Measurements from ENCODE around the gene IRF7. TPM values are rescaled to one million over a fixed set of nuclear protein-coding genes. Genes with fewer than 3 reads are reported as not detected.

The IRF7 gene
- total and polyA plus RNA-seq, 4 donors: 15.7 to 62.4 (median 37.0) TPM

DNA sequence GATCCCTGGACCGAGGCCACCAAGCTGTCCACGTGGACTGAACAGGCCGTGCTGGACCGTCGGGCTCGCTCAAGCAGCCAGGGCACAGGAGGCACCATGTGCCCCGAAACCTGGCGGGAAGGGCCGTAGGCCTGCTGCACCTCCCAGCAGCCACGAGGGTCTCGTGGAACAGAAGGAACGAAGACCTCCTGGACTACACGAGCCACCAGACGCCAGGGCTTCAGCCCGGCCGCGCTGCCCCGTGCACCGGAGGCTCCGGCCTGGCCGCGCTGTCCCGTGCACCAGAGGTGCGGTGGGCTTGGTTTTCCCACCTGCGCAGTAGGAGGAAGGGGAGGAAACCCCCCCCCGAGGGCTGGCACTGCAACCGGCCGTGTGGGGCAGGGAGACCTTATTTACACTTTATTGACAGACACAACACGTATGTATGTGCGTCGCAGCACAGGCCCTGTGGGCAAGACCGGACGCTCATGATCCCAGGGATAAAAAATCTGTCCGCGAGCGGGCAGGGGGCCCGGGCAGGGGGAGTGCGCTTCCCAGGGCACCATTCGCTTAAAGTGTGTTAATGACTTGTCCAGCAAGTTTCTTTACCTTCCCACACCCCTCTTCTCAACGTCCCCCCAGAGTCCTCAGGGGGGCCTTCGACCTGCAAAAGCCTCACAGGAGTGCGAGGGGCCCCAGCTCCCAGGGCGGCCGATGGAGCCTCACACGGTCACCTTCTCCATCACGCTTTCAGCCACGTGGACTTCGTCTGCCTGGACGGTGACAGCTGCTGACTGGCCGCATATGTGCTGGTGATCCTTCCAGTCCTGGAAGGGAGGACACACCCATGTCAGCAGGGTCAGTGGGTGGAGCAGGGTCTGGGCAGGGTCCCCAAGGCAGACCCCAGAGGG, 28.3 kb upstream of the IRF7 start:
- Histone ChIP-seq H3K4me3 (ENCODE audit: low read depth in 1 of 3, low read length in 3 of 3) (no peak overlapping the region), H3K9me3 (ENCODE audit: control insufficient read depth in 4 of 4, low read length in 3 of 4) (no peaks in the 10 kb centered on the region), H3K36me3 (ENCODE audit: control insufficient read depth in 4 of 4, insufficient read depth in 3 of 4, low read depth in 1 of 4, low read length in 3 of 4) (peaks cover 0 to 8% (median 2%) of the 10 kb centered on the region in 4 donors), H3K27ac (ENCODE audit: low read depth in 1 of 2, low read length in 2 of 2) (no peak overlapping the region), H3K9ac (ENCODE audit: low read depth in 1 of 2, low read length in 2 of 2) (no peak overlapping the region), H3K4me1 (ENCODE audit: control insufficient read depth in 4 of 4, insufficient read depth in 4 of 4, low read length in 3 of 4) (peaks cover 2 to 14% (median 5%) of the 10 kb centered on the region in 4 donors), H3K27me3 (ENCODE audit: control insufficient read depth in 4 of 4, insufficient read depth in 4 of 4, low read length in 3 of 4) (no peaks in the 10 kb centered on the region)
- 90% methylated on average over 50 of the region's 50 CpGs for WGBS
- DNase-seq (ENCODE audit: low spot score): no peak
- TF ChIP-seq RAD21 (IDR thresholded peaks at IDR 0.05): no peak
- TF ChIP-seq JUND (IDR thresholded peaks at IDR 0.05): no peak

DNA sequence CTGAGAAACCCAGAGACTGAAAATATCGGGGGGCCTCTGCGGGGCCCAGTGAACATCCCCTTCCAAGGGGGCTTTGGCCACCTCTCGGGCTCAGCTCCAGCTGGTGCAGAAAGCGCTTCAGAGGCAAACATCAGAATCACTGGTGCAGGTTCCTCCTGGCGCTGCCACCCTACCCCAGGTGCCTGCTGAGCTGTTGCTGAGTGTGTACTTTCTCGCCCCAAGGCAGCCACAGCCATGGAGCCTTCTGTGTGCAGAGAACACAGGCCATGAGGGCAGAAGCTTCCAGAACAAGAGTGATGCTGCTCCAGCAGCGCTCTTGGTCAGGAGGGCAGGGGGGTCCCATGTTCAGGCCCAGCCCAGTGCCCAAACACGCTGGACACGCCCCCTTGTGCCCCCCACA, 27.6 kb upstream of the IRF7 start:
- no peaks in the 10 kb centered on the region for H3K9me3 ChIP-seq (ENCODE audit: control insufficient read depth in 4 of 4, low read length in 3 of 4)
- H3K9ac ChIP-seq (ENCODE audit: low read depth in 1 of 2, low read length in 2 of 2): no peak overlapping the region
- no peak for DNase-seq (ENCODE audit: low spot score)
- no peak overlapping the region for H3K4me3 ChIP-seq (ENCODE audit: low read depth in 1 of 3, low read length in 3 of 3)
- TF ChIP-seq FOXA1 (IDR thresholded peaks at IDR 0.05) (no peak), RXRA (IDR thresholded peaks at IDR 0.05) (no peak), EGR1 (IDR thresholded peaks at IDR 0.05; ENCODE audit: low read depth in 2 of 2) (no peak), HNF4A (conservative IDR thresholded peaks at IDR 0.05) (no peak), TAF1 (conservative IDR thresholded peaks at IDR 0.05) (no peak), GABPA (IDR thresholded peaks at IDR 0.05 in 1 of 2, conservative IDR thresholded peaks at IDR 0.05 in 1 of 2) (no peak), SP1 (IDR thresholded peaks at IDR 0.05) (no peak), FOXA2 (IDR thresholded peaks at IDR 0.05) (no peak), NR2F2 (IDR thresholded peaks at IDR 0.05) (no peak), JUND (IDR thresholded peaks at IDR 0.05) (no peak), RAD21 (IDR thresholded peaks at IDR 0.05) (no peak), HNF4G (IDR thresholded peaks at IDR 0.05) (no peak), YY1 (IDR thresholded peaks at IDR 0.05) (no peak)
- TF ChIP-seq, protein P1, sequence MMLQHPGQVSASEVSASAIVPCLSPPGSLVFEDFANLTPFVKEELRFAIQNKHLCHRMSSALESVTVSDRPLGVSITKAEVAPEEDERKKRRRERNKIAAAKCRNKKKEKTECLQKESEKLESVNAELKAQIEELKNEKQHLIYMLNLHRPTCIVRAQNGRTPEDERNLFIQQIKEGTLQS (IDR thresholded peaks at IDR 0.05): no peak
- TF ChIP-seq, protein P2, sequence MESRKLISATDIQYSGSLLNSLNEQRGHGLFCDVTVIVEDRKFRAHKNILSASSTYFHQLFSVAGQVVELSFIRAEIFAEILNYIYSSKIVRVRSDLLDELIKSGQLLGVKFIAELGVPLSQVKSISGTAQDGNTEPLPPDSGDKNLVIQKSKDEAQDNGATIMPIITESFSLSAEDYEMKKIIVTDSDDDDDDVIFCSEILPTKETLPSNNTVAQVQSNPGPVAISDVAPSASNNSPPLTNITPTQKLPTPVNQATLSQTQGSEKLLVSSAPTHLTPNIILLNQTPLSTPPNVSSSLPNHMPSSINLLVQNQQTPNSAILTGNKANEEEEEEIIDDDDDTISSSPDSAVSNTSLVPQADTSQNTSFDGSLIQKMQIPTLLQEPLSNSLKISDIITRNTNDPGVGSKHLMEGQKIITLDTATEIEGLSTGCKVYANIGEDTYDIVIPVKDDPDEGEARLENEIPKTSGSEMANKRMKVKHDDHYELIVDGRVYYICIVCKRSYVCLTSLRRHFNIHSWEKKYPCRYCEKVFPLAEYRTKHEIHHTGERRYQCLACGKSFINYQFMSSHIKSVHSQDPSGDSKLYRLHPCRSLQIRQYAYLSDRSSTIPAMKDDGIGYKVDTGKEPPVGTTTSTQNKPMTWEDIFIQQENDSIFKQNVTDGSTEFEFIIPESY (IDR thresholded peaks at IDR 0.05): no peak
- TF ChIP-seq, protein P3, sequence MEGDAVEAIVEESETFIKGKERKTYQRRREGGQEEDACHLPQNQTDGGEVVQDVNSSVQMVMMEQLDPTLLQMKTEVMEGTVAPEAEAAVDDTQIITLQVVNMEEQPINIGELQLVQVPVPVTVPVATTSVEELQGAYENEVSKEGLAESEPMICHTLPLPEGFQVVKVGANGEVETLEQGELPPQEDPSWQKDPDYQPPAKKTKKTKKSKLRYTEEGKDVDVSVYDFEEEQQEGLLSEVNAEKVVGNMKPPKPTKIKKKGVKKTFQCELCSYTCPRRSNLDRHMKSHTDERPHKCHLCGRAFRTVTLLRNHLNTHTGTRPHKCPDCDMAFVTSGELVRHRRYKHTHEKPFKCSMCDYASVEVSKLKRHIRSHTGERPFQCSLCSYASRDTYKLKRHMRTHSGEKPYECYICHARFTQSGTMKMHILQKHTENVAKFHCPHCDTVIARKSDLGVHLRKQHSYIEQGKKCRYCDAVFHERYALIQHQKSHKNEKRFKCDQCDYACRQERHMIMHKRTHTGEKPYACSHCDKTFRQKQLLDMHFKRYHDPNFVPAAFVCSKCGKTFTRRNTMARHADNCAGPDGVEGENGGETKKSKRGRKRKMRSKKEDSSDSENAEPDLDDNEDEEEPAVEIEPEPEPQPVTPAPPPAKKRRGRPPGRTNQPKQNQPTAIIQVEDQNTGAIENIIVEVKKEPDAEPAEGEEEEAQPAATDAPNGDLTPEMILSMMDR (IDR thresholded peaks at IDR 0.05; ENCODE audit: low read depth, low read length, missing input control): no peak
- TF ChIP-seq, protein P4, sequence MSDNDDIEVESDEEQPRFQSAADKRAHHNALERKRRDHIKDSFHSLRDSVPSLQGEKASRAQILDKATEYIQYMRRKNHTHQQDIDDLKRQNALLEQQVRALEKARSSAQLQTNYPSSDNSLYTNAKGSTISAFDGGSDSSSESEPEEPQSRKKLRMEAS (IDR thresholded peaks at IDR 0.05): no peak
- TF ChIP-seq, protein P5, sequence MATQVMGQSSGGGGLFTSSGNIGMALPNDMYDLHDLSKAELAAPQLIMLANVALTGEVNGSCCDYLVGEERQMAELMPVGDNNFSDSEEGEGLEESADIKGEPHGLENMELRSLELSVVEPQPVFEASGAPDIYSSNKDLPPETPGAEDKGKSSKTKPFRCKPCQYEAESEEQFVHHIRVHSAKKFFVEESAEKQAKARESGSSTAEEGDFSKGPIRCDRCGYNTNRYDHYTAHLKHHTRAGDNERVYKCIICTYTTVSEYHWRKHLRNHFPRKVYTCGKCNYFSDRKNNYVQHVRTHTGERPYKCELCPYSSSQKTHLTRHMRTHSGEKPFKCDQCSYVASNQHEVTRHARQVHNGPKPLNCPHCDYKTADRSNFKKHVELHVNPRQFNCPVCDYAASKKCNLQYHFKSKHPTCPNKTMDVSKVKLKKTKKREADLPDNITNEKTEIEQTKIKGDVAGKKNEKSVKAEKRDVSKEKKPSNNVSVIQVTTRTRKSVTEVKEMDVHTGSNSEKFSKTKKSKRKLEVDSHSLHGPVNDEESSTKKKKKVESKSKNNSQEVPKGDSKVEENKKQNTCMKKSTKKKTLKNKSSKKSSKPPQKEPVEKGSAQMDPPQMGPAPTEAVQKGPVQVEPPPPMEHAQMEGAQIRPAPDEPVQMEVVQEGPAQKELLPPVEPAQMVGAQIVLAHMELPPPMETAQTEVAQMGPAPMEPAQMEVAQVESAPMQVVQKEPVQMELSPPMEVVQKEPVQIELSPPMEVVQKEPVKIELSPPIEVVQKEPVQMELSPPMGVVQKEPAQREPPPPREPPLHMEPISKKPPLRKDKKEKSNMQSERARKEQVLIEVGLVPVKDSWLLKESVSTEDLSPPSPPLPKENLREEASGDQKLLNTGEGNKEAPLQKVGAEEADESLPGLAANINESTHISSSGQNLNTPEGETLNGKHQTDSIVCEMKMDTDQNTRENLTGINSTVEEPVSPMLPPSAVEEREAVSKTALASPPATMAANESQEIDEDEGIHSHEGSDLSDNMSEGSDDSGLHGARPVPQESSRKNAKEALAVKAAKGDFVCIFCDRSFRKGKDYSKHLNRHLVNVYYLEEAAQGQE (IDR thresholded peaks at IDR 0.05): no peak
- H3K27ac ChIP-seq (ENCODE audit: low read depth in 1 of 2, low read length in 2 of 2): no peak overlapping the region
- 97% methylated on average over 9 of the region's 9 CpGs for WGBS
- peaks cover 0 to 8% (median 2%) of the 10 kb centered on the region in 4 donors for H3K36me3 ChIP-seq (ENCODE audit: control insufficient read depth in 4 of 4, insufficient read depth in 3 of 4, low read depth in 1 of 4, low read length in 3 of 4)
- H3K4me1 ChIP-seq (ENCODE audit: control insufficient read depth in 4 of 4, insufficient read depth in 4 of 4, low read length in 3 of 4): peaks cover 1 to 14% (median 5%) of the 10 kb centered on the region in 4 donors
- H3K27me3 ChIP-seq (ENCODE audit: control insufficient read depth in 4 of 4, insufficient read depth in 4 of 4, low read length in 3 of 4): no peaks in the 10 kb centered on the region

Data from liver (tissue), 9 donors.